ENCODE results near the gene SUGP2.

SUGP2 gene

DNA sequence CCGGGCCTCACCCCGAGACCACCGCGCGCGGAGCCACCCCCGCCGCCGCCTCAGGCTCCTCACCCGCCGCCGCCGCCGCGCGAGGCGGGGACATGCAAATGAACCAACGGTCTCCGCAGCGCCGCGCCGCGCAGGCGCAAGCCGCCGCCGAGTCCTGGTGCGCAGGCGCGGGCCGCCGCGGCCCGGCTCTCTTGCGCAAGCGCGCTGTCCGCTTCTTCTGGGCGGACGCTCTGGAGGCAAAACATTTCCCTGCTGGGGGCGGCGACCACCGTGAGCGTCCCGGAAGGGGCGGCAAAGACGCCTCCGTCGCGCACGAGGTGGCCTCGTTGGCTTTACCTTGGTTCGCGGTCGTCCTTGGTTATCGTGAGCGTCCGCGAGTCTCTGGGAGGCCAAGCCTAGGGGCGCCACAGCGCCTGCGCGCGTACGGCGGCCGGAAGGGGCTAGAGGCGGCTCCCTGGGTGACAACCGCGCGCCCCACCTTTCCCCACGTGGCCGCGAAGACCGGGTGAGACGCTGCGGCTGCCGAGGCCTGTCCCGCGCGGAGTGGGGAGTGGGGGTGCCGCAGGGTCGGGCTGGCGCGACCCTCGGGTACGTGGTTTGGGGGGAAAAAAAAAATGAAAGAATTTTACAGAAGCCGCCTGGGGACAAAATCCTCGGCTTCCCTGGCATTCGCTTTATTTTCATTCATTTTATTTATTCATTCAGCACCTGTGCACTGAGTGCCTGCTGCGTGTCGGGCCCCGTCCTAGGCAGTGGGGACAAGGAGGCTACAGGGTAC, at the start of gene SUGP2, which contains the start of gene ARMC6:
Gene SUGP2, minus strand, starts transcription at position 92 of the 778 bp plus-strand sequence. CDS start 2,446 bp downstream, outside the sequence.
Gene ARMC6, plus strand, starts transcription at position 178 of the 778 bp plus-strand sequence. CDS start 607 bp downstream, outside the sequence.
- DNase-seq = peak; percentile 94

DNA sequence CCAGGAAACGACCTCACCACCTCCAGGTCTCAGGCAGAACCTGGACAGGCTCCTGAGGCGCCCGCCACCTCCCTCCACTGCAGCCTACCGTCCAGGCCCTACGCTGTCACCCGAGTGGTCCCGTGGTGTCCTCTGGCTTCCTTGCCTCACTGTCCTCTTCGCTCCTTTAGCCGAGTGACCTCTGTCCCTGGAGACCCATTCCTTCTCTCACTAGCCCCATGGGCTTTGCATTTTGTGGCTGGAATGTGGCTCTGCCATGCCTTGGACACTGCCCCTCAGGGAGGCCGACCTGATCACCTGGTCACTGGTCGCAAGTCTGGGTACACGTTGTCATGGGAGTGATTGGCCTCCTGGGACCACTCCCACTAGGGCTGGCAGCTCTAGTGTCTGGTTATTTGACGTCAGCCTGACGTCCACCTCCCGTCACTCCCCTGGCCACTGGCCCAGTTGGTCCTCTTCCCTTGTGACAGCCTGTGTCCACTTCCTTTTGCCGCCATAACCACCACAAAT, 48.4 kb upstream of the SUGP2 start:
- DNase-seq = no peak

DNA sequence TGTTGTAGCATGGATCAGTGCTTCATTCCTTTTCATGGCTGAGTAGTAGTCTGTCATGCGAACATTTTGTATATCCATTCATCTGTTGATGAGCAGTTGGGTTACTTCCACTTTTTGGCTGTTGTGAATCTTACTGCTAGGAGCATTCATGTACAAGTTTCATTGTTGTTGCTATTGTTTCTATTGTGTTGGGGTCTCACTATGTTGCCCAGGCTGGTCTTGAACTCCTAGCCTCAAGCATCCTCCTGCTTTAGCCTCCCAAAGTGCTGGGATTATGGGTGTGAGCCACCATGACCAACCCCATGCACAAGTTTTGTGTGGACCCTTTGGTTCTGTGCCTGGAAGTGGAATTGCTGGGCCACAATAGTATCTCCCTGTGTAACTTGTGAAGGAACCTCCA, 46.3 kb upstream of the SUGP2 start:
- DNase-seq = no peak

DNA sequence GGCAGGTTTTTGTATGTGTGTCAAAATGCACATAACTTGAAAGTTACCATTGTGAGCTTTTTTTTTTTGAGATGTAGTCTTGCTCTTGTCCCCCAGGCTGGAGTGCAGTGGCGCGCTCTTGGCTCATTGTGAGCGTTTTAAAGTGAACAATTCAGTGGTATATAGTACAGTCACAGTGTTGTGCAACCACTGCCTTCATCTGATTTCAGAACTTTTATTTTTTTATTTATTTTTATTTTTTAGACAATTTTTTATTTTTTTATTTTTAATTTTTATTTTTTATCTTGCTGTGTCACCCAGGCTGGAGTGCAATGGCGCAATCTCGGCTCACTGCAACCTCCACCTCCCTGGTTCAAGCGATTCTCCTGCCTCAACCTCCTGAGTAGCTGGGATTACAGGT, 45.5 kb upstream of the SUGP2 start:
- no peak for DNase-seq

DNA sequence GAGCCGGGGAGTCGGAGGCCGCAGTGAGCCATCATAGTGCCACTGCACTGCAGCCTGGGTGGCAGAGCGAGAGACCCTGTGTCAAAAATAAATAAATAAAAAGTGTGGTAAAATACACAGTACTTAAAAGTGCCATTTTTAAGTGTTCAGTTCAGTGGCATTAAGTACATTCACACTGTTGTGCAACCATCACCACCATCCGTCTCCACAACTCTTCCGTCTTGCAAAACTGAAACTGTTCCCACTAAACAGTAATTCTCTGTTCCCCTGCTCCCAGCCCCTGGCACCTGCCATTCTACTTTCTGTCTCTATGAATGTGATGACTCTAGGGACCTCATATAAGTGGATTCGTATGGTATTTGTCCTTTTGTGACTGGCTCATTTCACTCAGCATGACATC, 43.8 kb upstream of the SUGP2 start:
- DNase-seq = no peak

DNA sequence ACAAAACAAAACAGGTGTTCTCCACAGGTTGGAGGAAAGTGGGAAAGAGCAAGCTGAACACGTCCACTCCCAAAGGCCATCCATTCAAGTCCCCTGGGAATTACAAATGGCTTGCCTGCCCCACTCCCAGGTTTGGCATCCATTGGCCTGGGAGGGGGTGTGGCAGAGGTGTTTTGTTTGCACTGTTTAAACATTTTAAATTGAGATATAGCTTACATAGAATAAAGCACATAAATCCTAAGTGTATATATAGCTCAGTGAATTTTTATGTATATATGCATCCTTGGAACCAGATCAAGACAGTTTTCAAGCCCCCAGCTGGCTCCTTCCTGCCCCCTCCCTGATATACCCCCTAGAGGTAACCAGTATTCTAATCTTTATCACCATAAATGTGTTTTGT, 43.2 kb upstream of the SUGP2 start:
- DNase-seq = no peak

DNA sequence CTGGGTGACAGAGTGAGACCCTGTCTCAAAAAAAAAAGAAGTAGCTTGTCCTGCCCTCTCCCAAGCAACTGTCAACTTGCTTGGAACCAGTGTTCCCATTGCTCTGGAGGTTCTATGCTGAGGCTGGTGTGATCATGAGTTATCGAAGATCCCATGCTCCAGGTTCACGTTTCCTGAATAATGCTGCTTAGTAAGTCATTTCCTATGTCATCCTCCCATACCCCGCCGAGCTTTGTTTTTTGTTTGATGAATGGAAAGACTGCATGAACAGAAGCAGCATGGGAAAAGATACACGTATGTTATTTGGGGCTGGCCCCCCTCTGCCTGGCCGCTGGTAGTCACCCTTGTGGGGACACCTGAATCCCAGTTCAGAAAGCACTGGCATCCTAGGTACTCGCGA, 41.8 kb upstream of the SUGP2 start:
- DNase-seq = no peak

DNA sequence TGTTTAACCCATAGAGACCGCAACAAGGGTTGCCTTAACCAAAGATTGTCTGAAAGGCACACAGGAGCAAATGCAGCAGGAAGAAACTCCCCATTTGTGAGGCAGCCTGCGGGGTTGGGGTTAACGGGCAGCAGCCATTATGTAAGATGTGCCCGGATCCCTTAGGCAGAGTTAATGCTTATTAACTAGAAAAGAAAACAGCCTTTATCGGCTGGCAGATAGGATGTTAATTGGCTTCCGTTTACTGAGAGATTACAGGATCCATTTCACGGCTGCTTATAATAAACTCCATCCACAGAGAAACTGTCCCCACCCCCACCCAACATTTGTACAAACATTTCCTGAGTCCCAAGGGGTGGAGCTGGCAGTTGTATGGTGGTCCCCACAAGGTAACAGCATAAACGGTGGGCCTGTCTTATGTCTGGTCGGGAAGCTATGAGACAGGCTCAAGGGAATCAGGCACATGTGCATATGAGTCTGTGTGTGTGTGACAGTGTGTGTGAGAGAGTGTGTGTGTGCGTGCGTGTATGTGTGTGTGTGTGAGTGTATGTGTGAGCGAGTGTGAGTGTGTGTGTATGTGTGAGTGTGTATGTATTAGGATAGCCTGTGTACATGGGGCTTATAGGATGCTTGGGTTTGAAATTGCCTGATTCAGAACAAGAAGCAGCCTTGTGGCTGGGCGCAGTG, 41.0 kb upstream of the SUGP2 start:
- no peak for DNase-seq

DNA sequence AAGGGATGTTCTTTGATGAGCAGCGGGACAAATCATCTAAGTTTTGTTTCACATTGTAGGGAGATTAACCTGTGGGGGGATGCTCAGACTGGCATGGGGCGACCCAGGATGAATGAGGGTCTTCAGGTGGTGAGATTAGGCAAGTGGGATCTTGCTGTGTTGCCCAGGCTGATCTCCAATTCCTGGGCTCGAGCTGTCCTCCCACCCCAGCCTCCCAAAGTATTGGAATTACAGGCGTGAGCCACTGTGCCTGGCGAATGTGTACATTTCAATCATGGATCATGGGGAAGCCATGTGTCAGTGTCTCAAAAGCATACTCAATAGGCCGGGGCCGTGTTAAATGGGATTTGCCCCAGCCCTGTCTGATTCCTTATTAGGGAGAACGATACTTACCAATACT, 38.6 kb upstream of the SUGP2 start:
- no peak for DNase-seq

DNA sequence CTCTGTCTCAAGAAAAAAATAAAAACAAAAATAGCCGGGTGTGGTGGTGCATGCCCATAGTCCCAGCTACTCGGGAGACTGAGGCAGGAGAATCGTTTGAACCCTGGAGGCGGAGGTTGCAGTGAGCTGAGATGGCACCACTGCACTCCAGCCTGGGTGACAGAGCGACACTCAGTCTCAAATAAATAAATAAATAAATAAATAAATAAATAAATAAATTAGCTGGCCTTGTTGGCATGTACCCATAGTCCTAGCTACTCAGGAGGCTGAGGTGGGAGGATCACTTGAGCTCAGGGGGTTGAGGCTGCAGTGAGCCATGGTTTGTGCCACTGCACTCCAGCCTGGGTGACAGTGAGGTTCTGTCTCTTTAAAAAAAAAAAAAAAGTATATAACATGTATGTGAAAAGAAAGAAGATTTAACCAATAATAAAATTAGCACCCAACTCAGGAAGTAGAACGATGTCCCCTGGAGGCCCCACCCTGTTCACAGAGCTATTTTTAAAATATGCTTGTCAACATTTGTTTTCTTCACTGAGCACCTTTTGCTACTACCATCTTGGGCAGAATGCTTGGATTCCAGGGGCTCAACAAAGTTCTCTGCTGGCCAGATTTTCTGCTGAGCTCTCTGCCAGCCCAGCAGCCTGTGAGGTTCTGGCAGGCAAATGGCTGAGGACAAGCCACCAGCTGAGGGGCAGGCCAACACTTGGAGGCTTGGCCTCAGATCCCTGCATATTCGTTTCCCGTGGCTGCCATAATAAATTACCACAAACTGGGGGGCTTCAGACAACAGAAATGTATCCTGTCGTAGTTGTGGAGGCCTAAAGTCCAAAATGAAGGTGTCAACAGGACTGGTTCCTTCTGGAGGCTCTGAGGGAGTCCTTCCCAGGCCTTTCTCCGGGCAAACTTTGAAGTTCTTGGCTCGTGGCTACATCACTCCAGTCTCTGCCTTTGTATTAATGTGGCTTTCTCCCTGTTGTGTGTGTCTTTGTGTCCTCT, 35.6 kb upstream of the SUGP2 start:
- no peak for DNase-seq

DNA sequence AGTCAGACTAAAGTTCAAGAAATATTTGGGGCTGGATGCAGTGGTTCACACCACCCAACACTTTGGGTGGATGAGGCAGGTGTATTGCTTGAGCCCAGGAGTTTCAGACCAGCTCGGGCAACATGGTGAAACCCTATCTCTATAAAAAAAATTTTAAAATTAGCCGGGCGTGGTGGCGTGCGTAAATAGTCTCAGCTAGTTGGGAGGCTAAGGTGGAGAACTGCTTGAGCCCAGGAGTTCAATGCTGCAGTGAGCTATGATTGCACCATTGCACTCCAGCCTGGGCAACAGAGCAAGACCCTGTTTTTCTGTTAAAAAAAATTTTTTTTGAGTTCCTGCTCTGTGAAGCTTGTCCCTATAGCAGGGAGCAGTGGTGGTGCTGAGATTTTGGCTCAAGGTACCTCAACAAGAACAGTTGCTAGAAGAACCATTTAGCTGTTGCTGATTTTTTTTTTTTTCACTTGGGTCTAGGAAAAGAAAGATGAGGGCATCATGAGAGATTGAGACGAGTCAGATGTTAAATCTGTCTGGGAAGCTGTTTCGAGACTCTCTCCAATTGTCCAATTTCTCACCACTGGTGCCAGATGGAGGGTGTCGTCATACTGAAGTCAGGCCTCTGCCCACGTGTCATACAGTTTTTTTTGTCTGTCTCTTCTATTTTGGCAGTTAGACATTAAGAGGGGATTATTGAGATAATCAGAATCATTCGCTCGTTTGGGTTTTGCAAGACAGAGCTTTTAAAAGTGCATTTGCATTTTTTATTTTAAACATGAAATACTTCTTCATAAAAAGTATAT, 34.2 kb upstream of the SUGP2 start:
- no peak for DNase-seq

DNA sequence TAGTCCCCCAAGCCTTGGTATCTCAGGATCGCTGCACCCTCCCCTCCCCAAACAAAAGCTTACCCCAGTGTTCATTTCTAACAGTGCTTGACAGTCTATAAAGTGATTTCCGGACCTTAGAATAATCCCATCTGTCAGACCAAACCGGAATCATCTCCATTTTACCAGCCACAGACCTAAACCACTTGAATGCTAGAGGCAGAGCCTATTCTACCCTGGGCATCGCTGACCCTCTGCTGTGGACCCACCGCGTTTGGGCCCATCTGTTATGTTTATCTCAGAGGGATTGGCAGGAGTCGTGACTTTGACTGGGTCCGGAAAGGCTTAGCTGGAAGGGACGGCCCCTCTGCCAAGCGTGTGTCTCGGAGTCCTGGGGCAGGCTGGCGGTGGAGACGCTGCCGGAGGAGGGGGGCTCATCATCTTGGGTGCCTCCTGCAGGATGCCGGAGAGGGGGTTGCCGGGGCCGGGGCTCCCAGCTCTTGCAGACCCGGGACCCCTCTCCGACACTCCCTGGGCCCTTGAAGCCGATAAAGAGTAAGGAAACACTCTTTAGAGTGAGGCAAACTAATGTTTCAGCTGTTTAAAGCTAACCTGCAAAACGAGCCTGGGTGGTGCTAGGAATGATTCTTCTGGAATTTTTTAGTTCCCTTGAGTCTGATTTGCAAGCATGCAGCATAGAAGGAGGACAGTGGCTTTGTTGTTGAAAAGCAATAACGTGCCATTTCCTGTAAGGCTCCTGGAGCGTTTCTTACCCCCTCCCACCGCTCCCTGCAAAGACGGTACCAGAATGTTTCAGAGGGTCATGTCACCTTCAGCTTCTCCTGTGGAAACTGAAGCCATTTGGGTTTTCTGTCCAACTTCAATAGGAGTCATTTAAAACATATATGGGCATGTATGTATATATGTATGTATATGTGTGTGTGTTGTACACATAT, 31.8 kb upstream of the SUGP2 start:
- DNase-seq = no peak

DNA sequence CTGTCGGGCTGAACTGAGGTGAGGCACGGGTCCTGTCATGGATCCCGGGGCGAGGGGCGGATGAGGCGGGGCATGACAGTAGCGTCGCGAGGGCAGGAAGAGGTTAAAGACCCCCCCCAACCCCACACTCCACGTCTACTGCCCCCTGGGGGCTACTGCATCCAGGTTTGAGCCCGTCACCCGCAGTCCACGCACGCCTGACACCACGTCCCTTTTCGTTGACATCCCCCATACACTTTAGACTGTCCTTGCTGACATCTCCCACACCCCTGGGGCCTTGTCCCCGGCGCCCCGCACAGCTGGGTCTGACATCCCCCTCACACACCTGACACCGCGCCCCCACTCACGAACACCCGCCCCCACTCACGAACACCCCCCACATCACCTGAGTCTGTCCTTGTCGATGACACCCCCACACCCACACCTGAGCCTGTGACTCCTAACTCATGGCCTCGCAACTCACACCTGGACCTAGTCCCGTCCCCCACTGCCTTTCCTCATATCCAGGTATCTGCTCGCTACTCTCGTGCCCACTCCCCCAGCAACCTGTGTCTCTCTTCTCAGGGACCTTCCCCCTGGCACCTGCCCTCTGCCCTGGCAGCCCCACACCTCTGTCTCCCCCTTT, 30.9 kb upstream of the SUGP2 start:
- no peak for DNase-seq

DNA sequence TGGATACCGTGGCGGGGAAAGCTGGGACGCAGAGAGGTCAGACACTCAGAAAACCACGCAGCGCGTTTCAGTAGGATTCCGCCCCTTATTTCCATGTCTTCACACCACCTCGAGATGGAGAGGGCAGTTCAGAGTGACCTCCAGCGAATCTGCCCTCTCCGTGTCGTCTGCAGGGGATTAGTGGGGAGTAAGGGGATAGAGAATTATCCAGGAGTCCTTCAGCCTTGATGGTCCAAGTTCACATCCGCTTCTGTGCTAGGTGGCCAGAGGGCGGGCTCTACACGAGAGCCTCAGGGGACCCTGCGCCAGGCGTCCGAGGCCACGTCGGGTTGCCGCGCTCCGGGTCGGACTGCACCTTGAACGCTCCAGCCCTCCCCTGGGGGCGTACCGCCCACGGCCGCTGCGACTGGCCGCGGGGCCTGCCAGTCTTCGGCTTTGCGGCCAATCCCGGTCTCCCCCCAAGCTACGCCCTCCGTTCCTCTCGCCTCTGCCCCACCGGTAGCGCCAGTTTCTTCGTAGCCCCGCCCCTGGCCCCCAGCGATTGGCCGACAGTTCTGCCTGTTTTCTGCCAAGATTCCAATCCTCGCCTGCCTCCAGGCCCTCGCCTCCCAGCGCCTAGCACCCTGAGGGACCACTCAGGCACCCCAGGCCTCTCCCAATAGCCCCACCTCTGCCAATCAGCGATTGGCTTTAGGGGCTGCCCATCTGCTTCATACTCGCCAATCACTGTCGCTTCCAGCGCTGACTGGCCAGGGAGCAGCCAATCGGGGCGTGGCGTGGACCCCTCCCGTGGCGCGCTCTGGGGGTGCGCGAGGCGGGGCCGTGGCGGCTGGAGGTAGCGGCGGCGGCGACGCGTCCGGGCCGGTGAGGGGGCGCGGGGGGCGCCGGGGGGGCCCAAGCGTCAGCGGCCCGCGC, 30.1 kb upstream of the SUGP2 start, which contains the start of gene SLC25A42:
Gene SLC25A42, plus strand, starts transcription at position 812 of the 915 bp plus-strand sequence. CDS start 32,131 bp downstream, outside the sequence.
- peak; percentile 100 for DNase-seq

DNA sequence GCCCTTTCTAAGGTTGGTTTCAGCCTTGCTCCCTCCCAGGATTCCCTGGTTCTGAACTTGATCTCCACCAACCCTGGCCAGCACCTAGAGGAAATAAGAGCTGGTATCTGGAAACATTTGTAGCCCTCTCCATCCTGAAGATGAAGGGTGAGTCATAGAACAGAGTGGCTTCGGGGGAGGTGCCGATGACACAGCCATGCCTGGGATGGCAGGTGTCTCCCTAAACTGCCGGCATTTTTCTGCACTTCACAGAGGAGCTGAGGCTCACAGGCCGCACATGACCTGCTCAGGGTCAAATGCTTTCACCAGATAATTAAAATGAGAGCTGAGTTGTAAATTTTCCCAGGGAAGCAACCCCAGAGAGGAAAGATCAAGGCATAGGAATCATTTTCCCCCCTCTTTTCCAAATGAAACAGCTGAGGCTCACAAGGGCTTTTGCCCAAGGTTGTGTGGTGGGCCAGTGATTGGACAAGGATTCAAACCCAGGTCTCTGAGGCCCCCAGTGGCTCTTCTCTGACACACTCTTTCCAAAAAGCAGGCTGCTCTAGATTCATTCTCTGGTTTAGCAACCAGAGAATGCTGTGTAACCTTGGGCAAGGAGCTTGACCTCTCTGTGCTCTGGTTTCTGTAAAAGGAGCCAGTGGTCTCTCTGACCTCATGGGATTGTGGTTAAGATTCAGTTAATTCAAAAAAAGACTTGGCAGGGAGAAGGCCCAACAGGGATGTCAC, 29.3 kb upstream of the SUGP2 start:
- DNase-seq = no peak

DNA sequence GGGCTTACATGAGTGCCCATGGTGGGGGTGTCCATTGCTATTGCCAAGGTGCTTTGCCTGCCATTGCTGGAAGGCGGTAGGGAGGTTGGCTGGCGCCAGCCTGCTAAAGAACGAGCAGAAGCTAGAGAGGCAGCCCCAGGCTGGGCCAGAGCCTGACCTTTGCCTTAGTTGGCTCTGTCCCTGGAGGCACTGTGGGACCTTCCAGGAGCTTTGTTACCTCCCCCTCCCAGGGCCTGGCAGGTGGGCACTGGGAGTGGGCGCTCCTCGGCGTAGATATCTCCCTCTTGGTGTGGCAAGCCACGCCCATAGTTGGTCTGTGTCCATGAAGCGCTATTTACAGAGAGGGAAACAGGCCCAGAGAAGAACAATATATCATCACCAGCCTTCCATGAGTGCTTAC, 28.2 kb upstream of the SUGP2 start:
- no peak for DNase-seq

DNA sequence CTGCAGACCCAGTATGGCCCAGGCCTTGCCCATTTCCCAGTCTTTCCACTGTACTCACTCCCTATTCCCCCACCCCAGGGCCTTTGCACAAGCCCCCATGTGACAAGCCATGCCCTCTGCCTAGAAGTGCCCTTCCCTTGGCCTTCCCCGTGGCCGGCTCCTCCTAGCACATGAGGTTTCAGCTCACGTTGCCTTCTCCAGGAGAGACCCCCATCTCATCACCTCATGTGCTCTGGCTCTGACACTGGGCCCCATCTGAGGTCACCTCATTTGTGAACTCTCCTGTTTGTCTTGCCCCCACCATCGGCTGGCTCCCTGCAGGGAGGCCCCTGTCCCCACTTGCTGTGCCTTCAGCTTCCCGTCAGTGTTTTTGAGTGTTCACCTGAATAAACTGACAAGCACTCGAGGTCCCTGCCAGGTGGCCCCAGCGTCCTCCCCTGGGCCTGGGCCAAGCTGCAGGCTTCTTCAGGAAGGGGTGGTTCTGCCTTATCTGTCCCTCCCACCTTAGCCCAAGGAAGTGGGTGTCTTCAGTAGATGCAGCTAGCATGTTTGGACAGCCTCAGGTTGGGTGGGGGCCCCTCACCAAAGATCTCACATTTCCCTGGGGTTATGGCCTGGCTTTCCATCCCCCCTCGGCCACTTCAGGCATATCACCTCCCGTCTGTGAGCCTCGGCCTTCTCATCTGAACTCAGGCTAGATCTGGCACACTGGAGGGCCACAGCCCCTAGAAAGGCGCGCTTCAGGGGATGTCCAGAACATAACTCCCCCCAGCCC, 26.7 kb upstream of the SUGP2 start:
- DNase-seq = no peak
